ENCODE results near the gene ABHD4. TPM values are rescaled to one million over a fixed set of nuclear protein-coding genes. Genes with fewer than 3 reads are reported as not detected.
A peak's percentile ranks its signal among the peaks of the same experiment; 100 is the strongest.

Gene ABHD4
- total and polyA plus RNA-seq, 2 of the 4 experiments (the other 2 are of a cell fraction): 5.0 to 22.0 TPM

GRCh38 chr14:22644305-22644635, 46.2 kb downstream of the ABHD4 start, which contains the start of gene OR6J1:
Gene OR6J1 (minus strand): TSS chr14:22644352. CDS start chr14:22634811, 9,541 bp downstream.
- no peak within 1 kb of the TSS for H3K4ac ChIP-seq (ENCODE audit: low read depth, low read length)
- no peak within 1 kb of the TSS for H3K18ac ChIP-seq (ENCODE audit: low read depth, low read length)
- H3K79me1 ChIP-seq (ENCODE audit: low read depth in 1 of 2, low read length in 2 of 2): no peaks in the 10 kb centered on the region
- intact Hi-C loops (cut with micrococcal nuclease) (no loop called here), dilution Hi-C loops (cut with HindIII; ENCODE audit: low sequenced_read_pairs, unreplicated experiment) (no loop called here), in situ Hi-C loops (cut with MboI; ENCODE audit: low sequenced_read_pairs) (no loop called here)
- H3K9me3 ChIP-seq (ENCODE audit: control insufficient read depth, insufficient read depth, low read length): no peaks in the 10 kb centered on the region
- ATAC-seq (ENCODE audit: low read depth) (no peak), DNase-seq (no peak)
- H4K5ac ChIP-seq (ENCODE audit: low read depth, low read length): no peak within 1 kb of the TSS
- H3K4me1 ChIP-seq (ENCODE audit: control insufficient read depth, insufficient read depth, low read length): peaks cover 2% of the 10 kb centered on the region; the same call in 1 of the 2 replicates
- no peak within 1 kb of the TSS for H3K4me2 ChIP-seq (ENCODE audit: low read depth, low read length)
- ChIA-PET POLR2A (ENCODE audit: unreplicated experiment) (no interaction called here), CTCF (no interaction called here)
- H2BK20ac ChIP-seq (ENCODE audit: low read depth, low read length): no peak within 1 kb of the TSS
- no peak within 1 kb of the TSS for H2BK5ac ChIP-seq (ENCODE audit: low read depth, low read length, poor library complexity, severe bottlenecking)
- no TSS peak for BruUV-seq (replicated peaks)
- no peak within 1 kb of the TSS for H4K91ac ChIP-seq (ENCODE audit: insufficient read depth, low read depth, low read length)
- H3K23ac ChIP-seq (ENCODE audit: low read depth, low read length): no peak within 1 kb of the TSS
- no peaks in the 10 kb centered on the region for H3K36me3 ChIP-seq (ENCODE audit: control insufficient read depth, insufficient read depth, low read length)
- no peak within 1 kb of the TSS for H4K8ac ChIP-seq (ENCODE audit: low read depth in 2 of 2, low read length in 2 of 2)
- H3K27me3 ChIP-seq (ENCODE audit: control insufficient read depth, insufficient read depth, low read length): peaks cover 7% of the 10 kb centered on the region
- WGBS, 2 experiments (ENCODE audit: extremely low coverage in 2 of 2, insufficient read length in 1 of 2): no CpG with 5 or more reads among the region's 1 CpG
- H2AFZ ChIP-seq (replicated peaks; ENCODE audit: low read length, poor library complexity): peak within 1 kb of the TSS; percentile 1
- H2AK5ac ChIP-seq (ENCODE audit: low read depth, low read length): no peak within 1 kb of the TSS
- no peak for TF ChIP-seq CHD1 (IDR thresholded peaks at IDR 0.05; ENCODE audit: low read depth, low read length)
- no peak for TF ChIP-seq MAFK (IDR thresholded peaks at IDR 0.05; ENCODE audit: low read depth, low read length)
- no peak for TF ChIP-seq MAZ (IDR thresholded peaks at IDR 0.05; ENCODE audit: borderline replicate concordance, low read depth, low read length)
- TF ChIP-seq CTCF (conservative IDR thresholded peaks at IDR 0.05; ENCODE audit: low read depth, low read length): no peak
- no peak for TF ChIP-seq POLR2A (IDR thresholded peaks at IDR 0.05; ENCODE audit: low read depth, low read length)
- TF ChIP-seq SMC3 (IDR thresholded peaks at IDR 0.05; ENCODE audit: low read depth, low read length): no peak
- TF ChIP-seq RAD21 (IDR thresholded peaks at IDR 0.05; ENCODE audit: low read length): no peak
- no peak for TF ChIP-seq MXI1 (IDR thresholded peaks at IDR 0.05; ENCODE audit: borderline replicate concordance, low read depth, low read length)
- TF ChIP-seq, protein P1, sequence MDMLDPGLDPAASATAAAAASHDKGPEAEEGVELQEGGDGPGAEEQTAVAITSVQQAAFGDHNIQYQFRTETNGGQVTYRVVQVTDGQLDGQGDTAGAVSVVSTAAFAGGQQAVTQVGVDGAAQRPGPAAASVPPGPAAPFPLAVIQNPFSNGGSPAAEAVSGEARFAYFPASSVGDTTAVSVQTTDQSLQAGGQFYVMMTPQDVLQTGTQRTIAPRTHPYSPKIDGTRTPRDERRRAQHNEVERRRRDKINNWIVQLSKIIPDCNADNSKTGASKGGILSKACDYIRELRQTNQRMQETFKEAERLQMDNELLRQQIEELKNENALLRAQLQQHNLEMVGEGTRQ (IDR thresholded peaks at IDR 0.05; ENCODE audit: low read depth, low read length): no peak
- no peak for TF ChIP-seq RCOR1 (IDR thresholded peaks at IDR 0.05; ENCODE audit: insufficient replicate concordance, low read length)
- TF ChIP-seq NFE2L2 (IDR thresholded peaks at IDR 0.05; ENCODE audit: low read depth, low read length): no peak
- no peak for TF ChIP-seq BHLHE40 (IDR thresholded peaks at IDR 0.05; ENCODE audit: low read depth, low read length)
- no peak for TF ChIP-seq CEBPB (IDR thresholded peaks at IDR 0.05; ENCODE audit: low read depth, low read length)
- no peak for TF ChIP-seq ELK1 (IDR thresholded peaks at IDR 0.05; ENCODE audit: borderline replicate concordance, low read depth, low read length)
- TF ChIP-seq FOS (IDR thresholded peaks at IDR 0.05; ENCODE audit: low read depth, low read length): no peak
- no peak for TF ChIP-seq RFX5 (IDR thresholded peaks at IDR 0.05; ENCODE audit: low read depth, low read length)
- H4K20me1 ChIP-seq (ENCODE audit: insufficient read depth, low read length): no peaks in the 10 kb centered on the region
- no peak within 1 kb of the TSS for H3K14ac ChIP-seq (replicated peaks; ENCODE audit: low read depth, low read length)
- no peak within 1 kb of the TSS for H3K4me3 ChIP-seq (ENCODE audit: insufficient read depth, low read depth, low read length)
- no peak within 1 kb of the TSS for H2AK9ac ChIP-seq (replicated peaks; ENCODE audit: low read depth, low read length, poor library complexity)
- no peak within 1 kb of the TSS; the same call in 1 of the 2 replicates for H2BK120ac ChIP-seq (ENCODE audit: low read depth, low read length)
- H3K27ac ChIP-seq (ENCODE audit: insufficient read depth, low read length): no peak within 1 kb of the TSS
- H3K9me1 ChIP-seq (ENCODE audit: insufficient read depth, low read length): no peaks in the 10 kb centered on the region
- H2BK15ac ChIP-seq (ENCODE audit: low read depth, low read length): no peak within 1 kb of the TSS; the same call in 2 of the 3 replicates
- no peak within 1 kb of the TSS for H3K56ac ChIP-seq (ENCODE audit: extremely low read depth, insufficient read depth, low read length)
- H3K9ac ChIP-seq (ENCODE audit: low read depth, low read length): no peak within 1 kb of the TSS
